Stomach (tissue), 9 donors: ENCODE data around the gene SENP2. TPM values are rescaled to one million over a fixed set of nuclear protein-coding genes. Genes with fewer than 3 reads are reported as not detected.
"Not testable (repeated sequence)": the region's sequence is repeated elsewhere in the genome, so short reads cannot be mapped to it uniquely, and the experiment has no call there.

Experiments used
- DNase-seq, 2 donors: peaks; one replicate each; pipeline versions ENCODE4 v3.0.0 to v3.0.0-alpha.2; 2013 to 2019
- H3K27ac ChIP-seq, 5 donors: fragments of 200-600 bp in 4 of 5; sonication (generic) in 4 of 5; one replicate each; pipeline ENCODE4 v1.5.1; 2013 to 2019; ENCODE audit warnings: mild to moderate bottlenecking in 1 of 5, moderate library complexity in 1 of 5
- H3K27me3 ChIP-seq, 3 donors: fragments of 200-600 bp; sonication (generic); one replicate each; pipeline ENCODE4 v1.5.1; 2017 to 2019; ENCODE audit warnings: mixed run types in 1 of 3
- H3K36me3 ChIP-seq, 4 donors: fragments of 200-600 bp; sonication (generic); 1 replicate in 3 of 4; 2 replicates in 1 of 4; pipeline ENCODE4 v1.5.1; 2016 to 2019
- H3K4me1 ChIP-seq, 4 donors: fragments of 200-600 bp; sonication (generic); one replicate each; pipeline ENCODE4 v1.5.1; 2016 to 2019
- H3K4me3 ChIP-seq, 4 donors: fragments of 200-600 bp; sonication (generic) in 3 of 4; one replicate each; pipeline ENCODE4 v1.5.1; 2016 to 2019; ENCODE audit warnings: mild to moderate bottlenecking in 1 of 4
- H3K9me3 ChIP-seq, 4 donors: fragments of 200-600 bp; sonication (generic); one replicate each; pipeline ENCODE4 v1.5.1; 2016 to 2019
- EP300 ChIP-seq: sonication (generic); formaldehyde crosslinking; IDR thresholded peaks from one replicate; pipeline ENCODE4 v1.6.1; 2017; ENCODE audit warnings: antibody characterized with exemption
- POLR2A ChIP-seq, 4 donors: fragments of 450-650 bp; IDR thresholded peaks; one replicate each; pipeline ENCODE4 v1.6.1; 2016; ENCODE audit warnings: antibody characterized with exemption in 4 of 4, control low read depth in 2 of 4, mild to moderate bottlenecking in 1 of 4, moderate library complexity in 1 of 4
- POLR2AphosphoS5 ChIP-seq, 3 donors: sonication (generic); formaldehyde crosslinking; IDR thresholded peaks; one replicate each; pipeline ENCODE4 v1.6.1; 2016; ENCODE audit warnings: antibody characterized with exemption in 3 of 3
- WGBS, 5 donors: extraction: QIAGEN DNeasy Blood & Tissue Kit in 3 of 5; methylation state at CpG; one replicate each; pipeline versions ENCODE4 v1.1.5 to v1.1.7; 2013 to 2018; 5-methylcytosine and 5-hydroxymethylcytosine counted together
- intact Hi-C: fragments of 100-400 bp; cut with DNase I; formaldehyde crosslinking; loops from one replicate; pipeline ENCODE4 v1.15.1; 2023; ENCODE audit warnings: low total_unique reads
- polyA plus RNA-seq, 3 donors: library from polyadenylated mRNA; stranded (reverse); fragments of 200-250 nt; gene quantifications; one replicate each; pipeline ENCODE4 v1.2.3, GENCODE V29; 2013
- total RNA-seq, 5 donors: library from RNA; depleted of rRNA; stranded (reverse); fragments of >200 nt; gene quantifications; one replicate each; pipeline versions ENCODE4 v1.1.0 to v1.2.3, GENCODE V29; 2014 to 2016
- TF ChIP-seq, protein P1 (sequence below), 7 experiments: fragments of 450-650 bp in 4 of 7; fragments of 200-600 bp in 3 of 7; sonication (generic) in 3 of 7; IDR thresholded peaks; one replicate each; pipeline ENCODE4 v1.5.1; 2016 to 2019; ENCODE audit warnings: antibody characterized with exemption in 7 of 7, control low read depth in 2 of 7, mild to moderate bottlenecking in 1 of 7
- donor health status: healthy with polysubstance abuse.
- donor health status: Bipolar disorder and iron deficiency.
- donor health status: healthy.

SENP2 gene
- total and polyA plus RNA-seq, 8 donors: 2.3 to 146 (median 16.5) TPM

DNA sequence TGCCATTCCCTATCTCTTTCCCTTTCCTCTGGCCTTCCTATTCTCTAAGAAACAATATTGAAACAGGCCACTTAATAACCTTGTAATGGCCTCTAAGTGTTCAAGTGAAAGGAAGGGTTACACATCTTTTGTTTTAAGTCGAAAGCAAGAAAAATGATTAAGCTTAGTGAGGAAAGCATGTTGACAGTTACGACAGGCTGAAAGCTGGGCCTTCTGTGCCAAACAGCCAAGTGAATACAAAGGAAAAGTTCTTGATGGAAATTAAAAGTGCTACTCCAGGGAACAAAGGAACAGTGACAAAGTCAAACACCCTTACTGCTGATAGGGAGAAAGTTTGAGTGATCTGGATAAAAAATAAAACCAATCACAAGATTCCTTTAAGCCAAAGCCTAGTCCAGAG is 54.2 kb downstream of the SENP2 start:
- intact Hi-C loops: no loop called here
- no peak for DNase-seq
- Histone ChIP-seq H3K27me3 (no peaks in the 10 kb centered on the region), H3K4me1 (no peaks in the 10 kb centered on the region), H3K36me3 (peaks cover 0 to 15% (median 1%) of the 10 kb centered on the region in 4 donors), H3K9me3 (no peaks in the 10 kb centered on the region), H3K4me3 (no peak overlapping the region), H3K27ac (peak overlapping the region in 1 of 5 donors; percentile 31)
- 20 to 65% (median 41%) methylated on average over 2 of the region's 2 CpGs for WGBS, 5 donors
- no peak for TF ChIP-seq POLR2AphosphoS5 (IDR thresholded peaks at IDR 0.05)
- no peak for TF ChIP-seq POLR2A (IDR thresholded peaks at IDR 0.05)
- TF ChIP-seq EP300: no peak
- TF ChIP-seq, protein P1, sequence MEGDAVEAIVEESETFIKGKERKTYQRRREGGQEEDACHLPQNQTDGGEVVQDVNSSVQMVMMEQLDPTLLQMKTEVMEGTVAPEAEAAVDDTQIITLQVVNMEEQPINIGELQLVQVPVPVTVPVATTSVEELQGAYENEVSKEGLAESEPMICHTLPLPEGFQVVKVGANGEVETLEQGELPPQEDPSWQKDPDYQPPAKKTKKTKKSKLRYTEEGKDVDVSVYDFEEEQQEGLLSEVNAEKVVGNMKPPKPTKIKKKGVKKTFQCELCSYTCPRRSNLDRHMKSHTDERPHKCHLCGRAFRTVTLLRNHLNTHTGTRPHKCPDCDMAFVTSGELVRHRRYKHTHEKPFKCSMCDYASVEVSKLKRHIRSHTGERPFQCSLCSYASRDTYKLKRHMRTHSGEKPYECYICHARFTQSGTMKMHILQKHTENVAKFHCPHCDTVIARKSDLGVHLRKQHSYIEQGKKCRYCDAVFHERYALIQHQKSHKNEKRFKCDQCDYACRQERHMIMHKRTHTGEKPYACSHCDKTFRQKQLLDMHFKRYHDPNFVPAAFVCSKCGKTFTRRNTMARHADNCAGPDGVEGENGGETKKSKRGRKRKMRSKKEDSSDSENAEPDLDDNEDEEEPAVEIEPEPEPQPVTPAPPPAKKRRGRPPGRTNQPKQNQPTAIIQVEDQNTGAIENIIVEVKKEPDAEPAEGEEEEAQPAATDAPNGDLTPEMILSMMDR (IDR thresholded peaks at IDR 0.05): no peak

DNA sequence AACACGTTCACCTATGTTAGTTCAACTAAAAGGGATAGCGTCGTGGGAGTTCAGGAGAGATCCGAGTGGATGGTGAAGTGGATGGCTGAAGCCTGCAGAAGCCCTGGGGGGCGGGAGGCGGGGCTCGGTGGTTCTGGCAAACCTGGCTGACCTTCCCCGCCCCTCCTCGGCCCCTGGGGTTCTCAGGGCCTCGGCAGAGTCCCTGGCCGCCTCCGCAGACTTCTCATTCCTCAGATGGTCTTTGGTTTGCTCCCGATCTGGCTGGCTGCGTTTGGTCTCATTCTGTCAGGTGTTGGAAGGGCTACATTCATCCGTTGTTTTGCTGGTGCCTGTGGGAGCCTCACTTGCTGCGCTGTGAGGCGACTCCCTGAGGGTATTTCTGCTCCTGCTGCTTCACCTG is 59.1 kb downstream of the SENP2 start:
- H3K4me1 ChIP-seq, H3K4me3 ChIP-seq, H3K9me3 ChIP-seq, DNase-seq, H3K27ac ChIP-seq, H3K27me3 ChIP-seq, intact Hi-C loops: not testable (repeated sequence)
- peaks cover 0 to 57% (median 17%) of the 10 kb centered on the region in 4 donors for H3K36me3 ChIP-seq
- WGBS, 5 donors: 73 to 81% (median 75%) methylated on average over 17 of the region's 17 CpGs

DNA sequence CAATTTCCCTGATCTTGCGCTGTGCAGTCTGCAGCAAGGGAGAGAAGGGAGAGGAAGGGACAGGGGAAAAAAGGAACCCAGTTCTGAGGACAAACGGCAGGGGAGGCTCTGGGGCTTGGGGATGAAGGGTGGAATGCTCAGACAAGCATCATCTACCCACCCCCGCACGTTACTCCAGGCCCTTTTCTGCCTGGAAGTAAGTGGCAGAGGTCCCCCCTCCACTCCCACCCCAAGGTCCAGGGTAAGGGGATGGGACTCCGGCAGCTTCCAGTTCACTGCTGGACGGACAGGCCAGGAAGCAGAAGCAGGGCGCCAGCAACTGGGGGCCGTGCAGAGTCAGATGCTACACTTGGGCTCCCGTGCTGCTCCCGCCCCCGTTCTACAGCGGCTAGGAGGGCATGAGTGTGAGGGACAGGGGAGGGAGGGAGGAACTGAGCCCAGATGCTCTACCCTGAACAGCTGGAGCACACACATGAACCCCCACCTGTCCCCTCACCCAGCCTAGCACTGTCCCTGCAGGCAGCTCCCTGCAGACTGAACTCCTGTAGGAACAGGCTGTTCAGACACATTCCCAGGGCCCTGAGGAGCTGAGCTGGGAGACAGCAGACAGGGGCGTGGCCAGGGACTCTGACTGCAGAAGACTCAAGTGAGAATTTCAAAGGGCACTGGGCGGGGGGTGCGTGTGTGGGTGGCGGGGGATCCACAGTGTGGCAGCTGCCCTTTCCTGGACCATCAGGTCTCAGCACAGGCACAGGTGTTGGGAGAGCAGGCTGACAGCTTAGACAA is 59.7 kb downstream of the SENP2 start:
- no peak for DNase-seq
- no peak for TF ChIP-seq POLR2AphosphoS5 (IDR thresholded peaks at IDR 0.05)
- TF ChIP-seq EP300: no peak
- TF ChIP-seq POLR2A (IDR thresholded peaks at IDR 0.05): no peak
- H3K4me1 ChIP-seq: no peaks in the 10 kb centered on the region
- intact Hi-C loops: no loop called here
- H3K27ac ChIP-seq: no peak overlapping the region
- peaks cover 0 to 6% (median 0%) of the 10 kb centered on the region in 3 donors for H3K27me3 ChIP-seq
- H3K4me3 ChIP-seq: no peak overlapping the region
- peaks cover 0 to 58% (median 17%) of the 10 kb centered on the region in 4 donors for H3K36me3 ChIP-seq
- no peaks in the 10 kb centered on the region for H3K9me3 ChIP-seq
- WGBS, 5 donors: 79 to 84% (median 82%) methylated on average over 16 of the region's 16 CpGs

DNA sequence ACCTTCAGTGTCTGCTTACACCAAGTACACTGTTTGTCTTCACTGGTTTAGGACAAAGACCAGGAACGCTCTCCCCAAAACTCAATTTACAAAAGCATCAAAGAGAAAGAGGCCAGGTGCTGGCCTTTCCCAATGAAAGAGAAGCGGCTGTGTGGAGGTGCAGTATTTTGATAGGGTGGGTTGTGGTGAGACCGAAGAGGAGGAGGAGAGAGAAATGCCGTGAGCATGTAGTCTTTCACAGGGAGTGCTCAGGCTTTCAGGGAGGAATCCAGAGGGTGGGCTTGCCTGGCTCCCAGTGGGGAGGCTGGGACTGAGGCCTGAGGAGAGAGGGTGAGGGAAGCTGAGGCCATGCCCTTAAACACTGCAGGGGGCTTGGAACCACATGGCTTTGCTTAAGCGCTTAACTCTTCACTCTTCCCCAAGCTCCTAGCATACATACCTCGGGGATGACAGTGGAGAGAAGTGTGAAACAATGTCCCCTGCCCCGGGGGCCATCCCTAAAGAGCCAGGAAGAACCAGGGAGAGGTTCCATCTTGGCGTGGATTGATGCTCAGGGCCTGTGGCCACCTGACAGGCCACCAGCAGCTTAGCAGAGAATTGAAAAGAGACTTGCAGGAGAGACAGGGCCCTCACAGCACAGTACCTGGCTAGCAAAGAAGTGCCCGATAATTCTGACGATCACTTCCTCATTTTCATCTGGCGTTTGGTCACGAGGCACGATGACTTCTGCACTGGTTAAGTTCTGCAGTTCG is 60.5 kb downstream of the SENP2 start:
- peaks cover 0 to 63% (median 17%) of the 10 kb centered on the region in 4 donors for H3K36me3 ChIP-seq
- H3K4me3 ChIP-seq: no peak overlapping the region
- TF ChIP-seq EP300 (no peak), POLR2A (IDR thresholded peaks at IDR 0.05) (no peak), POLR2AphosphoS5 (IDR thresholded peaks at IDR 0.05) (no peak)
- TF ChIP-seq, protein P1 (IDR thresholded peaks at IDR 0.05): no peak
- no peak overlapping the region for H3K27ac ChIP-seq
- no peak for DNase-seq
- intact Hi-C loops: no loop called here
- 70 to 84% (median 83%) methylated on average over 14 of the region's 14 CpGs for WGBS, 5 donors
- H3K9me3 ChIP-seq: no peaks in the 10 kb centered on the region
- peaks cover 0 to 6% (median 0%) of the 10 kb centered on the region in 3 donors for H3K27me3 ChIP-seq
- no peaks in the 10 kb centered on the region for H3K4me1 ChIP-seq

DNA sequence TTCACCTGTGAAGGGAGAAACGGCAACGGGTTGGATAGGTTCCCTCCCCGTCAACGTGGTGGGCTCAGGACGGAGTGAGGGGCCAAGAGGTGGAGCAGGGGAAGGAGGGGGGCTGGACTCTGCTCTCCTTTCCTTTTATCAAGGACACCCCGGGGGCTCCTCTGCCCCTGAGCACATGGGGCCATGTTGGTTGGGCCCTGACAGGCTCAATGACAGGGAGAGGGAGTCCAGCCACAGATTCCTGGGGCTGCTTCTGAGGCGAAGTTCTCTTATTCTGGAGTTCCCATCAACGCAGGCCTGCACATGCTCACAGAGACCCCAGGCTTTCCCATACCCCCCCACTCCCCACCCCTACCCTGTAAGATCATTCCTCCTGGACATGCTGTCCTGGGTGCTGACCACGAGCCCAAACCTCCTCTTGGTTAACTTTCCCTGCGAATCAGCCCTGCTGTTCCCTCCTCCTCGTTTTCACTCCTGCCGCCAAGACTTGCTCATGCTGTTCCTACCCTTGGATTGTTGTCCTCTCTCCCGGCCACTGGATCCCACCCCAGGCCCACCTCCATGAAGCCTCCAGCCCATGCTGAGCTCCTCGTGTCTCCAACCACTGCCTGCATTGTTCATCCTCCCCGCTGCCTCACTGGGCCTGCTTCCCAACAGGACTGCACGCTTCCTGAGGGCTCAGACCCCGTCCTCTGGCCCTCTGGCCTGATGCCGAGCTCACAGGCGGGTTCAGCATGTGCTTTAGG is 61.2 kb downstream of the SENP2 start:
- Histone ChIP-seq H3K4me1 (no peaks in the 10 kb centered on the region), H3K9me3 (no peaks in the 10 kb centered on the region), H3K4me3 (no peak overlapping the region), H3K27ac (no peak overlapping the region), H3K27me3 (peaks cover 0 to 6% (median 0%) of the 10 kb centered on the region in 3 donors), H3K36me3 (peaks cover 0 to 70% (median 20%) of the 10 kb centered on the region in 4 donors)
- no peak for DNase-seq
- TF ChIP-seq POLR2AphosphoS5 (IDR thresholded peaks at IDR 0.05): no peak
- TF ChIP-seq, protein P1 (IDR thresholded peaks at IDR 0.05): no peak
- TF ChIP-seq POLR2A (IDR thresholded peaks at IDR 0.05): no peak
- TF ChIP-seq EP300: no peak
- WGBS, 5 donors: 84 to 91% (median 87%) methylated on average over 18 to 19 of the region's 19 CpGs
- intact Hi-C loops: no loop called here
